Superior temporal gyrus (tissue), 1 donor: Measurements from ENCODE around the gene TAF15.

Experiments
- DNase-seq: peaks from one replicate; pipeline ENCODE4 v3.0.0-alpha.2; 2016; ENCODE audit errors: extremely low spot score

Gene TAF15

GRCh38 chr17:35817196-35817595 lies 7.9 kb downstream of the TAF15 start:
- no peak for DNase-seq

- DNase-seq: no peak
These were observed 10.2 kb downstream of the TAF15 start for GRCh38 chr17:35819455-35819854.

- no peak for DNase-seq
These were observed 12.0 kb downstream of the TAF15 start for GRCh38 chr17:35821308-35821707.

- DNase-seq: no peak
These were observed 15.9 kb downstream of the TAF15 start for GRCh38 chr17:35825206-35825605.

- no peak for DNase-seq
These were observed 31.8 kb downstream of the TAF15 start for GRCh38 chr17:35841101-35841500.

GRCh38 chr17:35841505-35841904 lies 32.2 kb downstream of the TAF15 start:
- no peak for DNase-seq

GRCh38 chr17:35842239-35842638 lies 33.0 kb downstream of the TAF15 start:
- no peak for DNase-seq

- DNase-seq: no peak
These were observed 34.4 kb downstream of the TAF15 start for GRCh38 chr17:35843698-35844097.

GRCh38 chr17:35844547-35844946 lies 35.3 kb downstream of the TAF15 start:
- no peak for DNase-seq

GRCh38 chr17:35846055-35846809 lies 36.9 kb downstream of the TAF15 start:
- no peak for DNase-seq

- DNase-seq: peak; percentile 41
These were observed 37.7 kb downstream of the TAF15 start for GRCh38 chr17:35847006-35847405.

GRCh38 chr17:35847633-35848373 lies 38.5 kb downstream of the TAF15 start:
- DNase-seq: no peak

- peak; percentile 77 for DNase-seq
These were observed 40.4 kb downstream of the TAF15 start for GRCh38 chr17:35849469-35850348.

GRCh38 chr17:35855965-35856364 lies 46.7 kb downstream of the TAF15 start:
- DNase-seq: no peak

GRCh38 chr17:35856603-35857002 lies 47.3 kb downstream of the TAF15 start:
- no peak for DNase-seq

GRCh38 chr17:35864853-35865252 lies 55.6 kb downstream of the TAF15 start:
- no peak for DNase-seq

GRCh38 chr17:35865412-35866340 lies 56.4 kb downstream of the TAF15 start:
- DNase-seq: no peak

- no peak for DNase-seq
These were observed 57.2 kb downstream of the TAF15 start for GRCh38 chr17:35866341-35866950.

- no peak for DNase-seq
These were observed 58.3 kb downstream of the TAF15 start for GRCh38 chr17:35867574-35867973.

- no peak for DNase-seq
These were observed 59.5 kb downstream of the TAF15 start, which contains the start of gene HEATR9 for GRCh38 chr17:35868737-35869136. Gene HEATR9 (minus strand): TSS chr17:35868891. CDS start chr17:35868742, 149 bp downstream.
